ENCODE measurements around the gene LYZL1.

DNA sequence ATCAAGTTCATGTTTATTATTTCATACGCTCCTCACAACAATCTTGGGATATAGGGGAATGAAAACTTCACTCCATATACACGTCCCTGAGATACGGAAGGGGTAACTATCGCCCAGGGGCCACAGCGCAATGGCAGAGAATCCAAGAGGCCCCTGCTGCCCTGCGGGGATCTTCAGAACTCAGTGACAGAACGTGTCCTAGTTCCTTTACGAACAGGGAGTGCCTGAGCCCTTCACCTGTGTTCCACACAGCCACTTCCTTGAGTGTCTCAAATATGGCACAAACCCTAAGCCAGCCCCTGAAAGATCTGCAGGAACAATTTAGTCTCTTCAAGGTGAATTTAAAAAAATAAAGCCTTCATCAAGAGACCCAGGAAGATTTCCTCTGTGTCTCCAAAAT is 25.9 kb downstream of the LYZL1 start:
- TF ChIP-seq, protein P1, sequence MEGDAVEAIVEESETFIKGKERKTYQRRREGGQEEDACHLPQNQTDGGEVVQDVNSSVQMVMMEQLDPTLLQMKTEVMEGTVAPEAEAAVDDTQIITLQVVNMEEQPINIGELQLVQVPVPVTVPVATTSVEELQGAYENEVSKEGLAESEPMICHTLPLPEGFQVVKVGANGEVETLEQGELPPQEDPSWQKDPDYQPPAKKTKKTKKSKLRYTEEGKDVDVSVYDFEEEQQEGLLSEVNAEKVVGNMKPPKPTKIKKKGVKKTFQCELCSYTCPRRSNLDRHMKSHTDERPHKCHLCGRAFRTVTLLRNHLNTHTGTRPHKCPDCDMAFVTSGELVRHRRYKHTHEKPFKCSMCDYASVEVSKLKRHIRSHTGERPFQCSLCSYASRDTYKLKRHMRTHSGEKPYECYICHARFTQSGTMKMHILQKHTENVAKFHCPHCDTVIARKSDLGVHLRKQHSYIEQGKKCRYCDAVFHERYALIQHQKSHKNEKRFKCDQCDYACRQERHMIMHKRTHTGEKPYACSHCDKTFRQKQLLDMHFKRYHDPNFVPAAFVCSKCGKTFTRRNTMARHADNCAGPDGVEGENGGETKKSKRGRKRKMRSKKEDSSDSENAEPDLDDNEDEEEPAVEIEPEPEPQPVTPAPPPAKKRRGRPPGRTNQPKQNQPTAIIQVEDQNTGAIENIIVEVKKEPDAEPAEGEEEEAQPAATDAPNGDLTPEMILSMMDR (conservative IDR thresholded peaks at IDR 0.05 in 1 of 2, IDR thresholded peaks at IDR 0.05 in 1 of 2; ENCODE audit: low read depth in 1 of 2, low read length in 2 of 2), result no peak
- TF ChIP-seq EZH2 (IDR thresholded peaks at IDR 0.05; ENCODE audit: low read length, missing control alignments), result no peak
